ES-I3 (cell line): ENCODE measurements around the gene KXD1.

Experiments
- H3K36me3 ChIP-seq: 2 replicates; pipeline ENCODE4 v1.6.1; 2013; ENCODE audit warnings: mild to moderate bottlenecking, low read length, control low read depth, moderate library complexity; ENCODE audit not compliant: insufficient read depth
- H3K4me1 ChIP-seq: 2 replicates; pipeline ENCODE4 v1.6.1; 2013; ENCODE audit warnings: mild to moderate bottlenecking, control low read depth, low read length; ENCODE audit not compliant: insufficient read depth
- H3K9ac ChIP-seq: 2 replicates; pipeline ENCODE4 v1.6.1; 2013; ENCODE audit warnings: low read depth, mild to moderate bottlenecking, low read length, moderate library complexity
- H3K9me3 ChIP-seq: 2 replicates; pipeline ENCODE4 v1.6.1; 2013; ENCODE audit warnings: mild to moderate bottlenecking, low read length, moderate library complexity; ENCODE audit not compliant: control insufficient read depth, insufficient read depth

KXD1 gene

GRCh38 chr19:18607226-18608101 is 49.8 kb downstream of the KXD1 start:
- peaks cover 23% of the 10 kb centered on the region for H3K4me1 ChIP-seq

DNA sequence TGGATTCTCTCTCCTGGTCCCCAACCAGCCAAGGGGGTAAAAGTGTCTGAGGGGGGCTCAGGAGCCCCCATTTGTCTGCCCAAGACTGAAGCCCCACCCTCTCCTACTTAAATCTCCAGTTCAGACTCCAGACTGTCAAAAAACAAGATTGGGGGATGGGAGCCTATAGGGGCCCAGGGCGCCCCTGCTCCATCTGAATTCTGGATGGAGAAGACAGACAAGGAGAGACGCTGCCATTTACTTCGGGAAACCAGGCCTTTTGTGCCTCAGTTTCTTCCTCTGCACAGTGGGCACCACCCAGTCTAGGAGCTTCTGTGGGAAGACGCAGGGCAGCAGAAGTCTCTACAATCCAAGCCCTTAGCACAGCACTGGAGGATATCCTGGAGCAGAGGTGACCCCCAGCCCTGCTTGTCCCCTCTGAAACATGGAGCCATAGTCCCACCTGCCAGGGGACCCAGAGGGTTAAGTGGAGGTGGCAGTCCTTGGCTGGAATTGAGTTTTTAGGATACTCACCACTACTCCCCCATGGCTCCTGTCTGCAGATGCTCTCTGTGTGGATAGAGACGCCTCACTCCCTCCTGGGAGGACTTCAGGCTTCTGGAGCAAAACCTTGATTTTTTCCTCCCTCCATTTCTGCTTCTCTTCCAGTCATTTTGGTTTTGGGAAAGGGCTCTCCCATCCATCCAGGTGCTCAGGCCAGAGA is 50.6 kb downstream of the KXD1 start:
- Histone ChIP-seq H3K4me1 (peaks cover 23% of the 10 kb centered on the region), H3K9me3 (no peaks in the 10 kb centered on the region), H3K9ac (no peak overlapping the region), H3K36me3 (no peaks in the 10 kb centered on the region)

More at GRCh38 chr19:18607226-18608101, 49.8 kb downstream of the KXD1 start:
- no peaks in the 10 kb centered on the region for H3K9me3 ChIP-seq
- H3K36me3 ChIP-seq: no peaks in the 10 kb centered on the region
- H3K9ac ChIP-seq: peak overlapping the region; percentile 9; the same call in 1 of the 2 replicates

DNA sequence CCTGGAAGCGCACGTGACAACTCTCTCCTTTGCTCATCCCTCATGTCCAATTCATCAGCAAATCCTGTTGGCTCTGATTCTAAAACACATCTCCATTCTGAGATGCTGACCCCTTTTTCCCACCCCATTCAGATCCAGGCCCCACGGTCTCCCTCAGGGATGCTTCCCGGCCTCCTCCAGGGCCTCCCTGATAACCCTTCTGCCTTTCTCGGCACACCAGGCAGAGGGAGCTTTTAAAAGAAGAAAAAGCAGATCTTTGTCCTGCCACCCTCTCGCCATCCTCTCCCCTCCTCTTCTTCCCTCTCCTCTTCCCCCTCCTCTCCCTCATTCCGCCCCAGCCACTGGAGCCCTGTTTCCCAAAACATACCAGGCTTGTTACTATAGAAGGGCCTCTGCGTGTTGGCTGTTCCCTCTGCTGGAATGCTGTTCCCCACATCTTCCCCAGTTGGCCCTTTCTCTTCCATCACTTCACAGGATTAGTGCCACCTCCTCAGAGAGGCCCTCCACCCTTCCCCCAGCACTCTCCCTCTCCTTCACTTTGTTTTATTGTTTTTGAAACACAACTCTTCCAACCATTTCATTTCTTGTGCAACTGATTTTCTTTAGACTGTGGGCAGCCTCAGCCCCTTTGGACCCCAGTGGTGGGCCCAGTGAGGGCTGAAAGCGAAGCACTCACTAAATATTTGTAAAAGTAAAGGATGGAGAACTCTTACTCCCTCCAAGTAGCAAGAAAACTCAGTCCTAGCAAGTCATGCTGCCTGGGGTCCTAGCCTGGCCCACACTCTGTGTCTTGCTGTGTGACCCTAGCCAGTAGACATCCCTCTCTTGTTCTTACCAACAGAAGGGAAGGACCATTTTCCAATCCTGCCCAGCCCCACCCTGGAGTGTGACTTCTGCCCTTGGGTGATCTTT is 51.4 kb downstream of the KXD1 start:
- Histone ChIP-seq H3K4me1 (peaks cover 22% of the 10 kb centered on the region), H3K9ac (no peak overlapping the region), H3K9me3 (no peaks in the 10 kb centered on the region), H3K36me3 (no peaks in the 10 kb centered on the region)

GRCh38 chr19:18609717-18610051 is 52.0 kb downstream of the KXD1 start:
- H3K9me3 ChIP-seq: no peaks in the 10 kb centered on the region
- H3K36me3 ChIP-seq: no peaks in the 10 kb centered on the region
- peaks cover 16% of the 10 kb centered on the region for H3K4me1 ChIP-seq
- no peak overlapping the region; the same call in 1 of the 2 replicates for H3K9ac ChIP-seq

GRCh38 chr19:18610245-18610555 is 52.5 kb downstream of the KXD1 start:
- Histone ChIP-seq H3K36me3 (no peaks in the 10 kb centered on the region), H3K9me3 (no peaks in the 10 kb centered on the region), H3K4me1 (peaks cover 15% of the 10 kb centered on the region), H3K9ac (no peak overlapping the region; the same call in 1 of the 2 replicates)

DNA sequence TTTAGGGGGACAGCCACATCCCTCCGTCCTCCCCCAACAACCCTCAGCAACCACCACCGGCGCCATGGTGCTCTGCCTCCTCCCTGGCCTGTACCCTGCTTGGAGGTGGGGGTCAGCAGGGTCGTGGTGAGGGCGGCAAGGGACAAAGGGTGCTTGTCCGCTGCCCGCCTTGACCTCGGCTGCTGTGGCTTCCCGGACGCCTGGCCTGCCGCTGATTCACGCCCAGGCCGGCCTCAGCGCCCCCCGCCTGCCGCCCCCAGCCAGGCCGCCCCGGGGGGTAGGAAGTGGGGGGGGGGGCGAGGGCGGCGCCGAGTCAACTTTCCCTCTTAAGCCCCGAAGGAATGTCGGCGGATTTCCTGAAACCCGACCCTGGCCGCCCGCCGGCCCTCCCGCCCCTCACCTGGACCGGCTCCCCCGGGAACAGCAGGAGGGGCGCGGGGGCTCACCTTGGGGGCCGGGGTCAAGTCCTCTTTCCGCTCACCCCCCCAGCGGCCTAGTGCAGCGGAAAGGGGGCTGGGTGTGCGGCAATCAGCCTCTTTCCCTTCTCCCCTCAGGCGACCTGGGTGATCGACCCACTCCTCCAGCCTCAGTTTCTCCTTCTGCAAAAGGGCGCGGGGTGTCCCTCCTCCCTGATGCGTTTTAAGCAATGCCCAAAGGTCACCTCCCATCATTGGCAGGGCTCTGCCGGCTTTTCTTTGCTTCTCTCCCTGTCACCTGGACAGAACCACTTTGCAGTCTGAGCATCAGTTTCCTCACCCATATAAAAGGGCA is 53.1 kb downstream of the KXD1 start:
- no peaks in the 10 kb centered on the region for H3K9me3 ChIP-seq
- peaks cover 15% of the 10 kb centered on the region for H3K4me1 ChIP-seq
- H3K9ac ChIP-seq: peak overlapping the region; percentile 35; the same call in 1 of the 2 replicates
- H3K36me3 ChIP-seq: no peaks in the 10 kb centered on the region

- Histone ChIP-seq H3K9ac (peak overlapping the region; percentile 37; the same call in 1 of the 2 replicates), H3K4me1 (peaks cover 15% of the 10 kb centered on the region), H3K36me3 (no peaks in the 10 kb centered on the region), H3K9me3 (no peaks in the 10 kb centered on the region)
These were observed 53.8 kb downstream of the KXD1 start for GRCh38 chr19:18611327-18612050.

- Histone ChIP-seq H3K9ac (peak overlapping the region; percentile 22; the same call in 1 of the 2 replicates), H3K36me3 (no peaks in the 10 kb centered on the region), H3K4me1 (peaks cover 15% of the 10 kb centered on the region)
These were observed 54.5 kb downstream of the KXD1 start for GRCh38 chr19:18612051-18612771.

DNA sequence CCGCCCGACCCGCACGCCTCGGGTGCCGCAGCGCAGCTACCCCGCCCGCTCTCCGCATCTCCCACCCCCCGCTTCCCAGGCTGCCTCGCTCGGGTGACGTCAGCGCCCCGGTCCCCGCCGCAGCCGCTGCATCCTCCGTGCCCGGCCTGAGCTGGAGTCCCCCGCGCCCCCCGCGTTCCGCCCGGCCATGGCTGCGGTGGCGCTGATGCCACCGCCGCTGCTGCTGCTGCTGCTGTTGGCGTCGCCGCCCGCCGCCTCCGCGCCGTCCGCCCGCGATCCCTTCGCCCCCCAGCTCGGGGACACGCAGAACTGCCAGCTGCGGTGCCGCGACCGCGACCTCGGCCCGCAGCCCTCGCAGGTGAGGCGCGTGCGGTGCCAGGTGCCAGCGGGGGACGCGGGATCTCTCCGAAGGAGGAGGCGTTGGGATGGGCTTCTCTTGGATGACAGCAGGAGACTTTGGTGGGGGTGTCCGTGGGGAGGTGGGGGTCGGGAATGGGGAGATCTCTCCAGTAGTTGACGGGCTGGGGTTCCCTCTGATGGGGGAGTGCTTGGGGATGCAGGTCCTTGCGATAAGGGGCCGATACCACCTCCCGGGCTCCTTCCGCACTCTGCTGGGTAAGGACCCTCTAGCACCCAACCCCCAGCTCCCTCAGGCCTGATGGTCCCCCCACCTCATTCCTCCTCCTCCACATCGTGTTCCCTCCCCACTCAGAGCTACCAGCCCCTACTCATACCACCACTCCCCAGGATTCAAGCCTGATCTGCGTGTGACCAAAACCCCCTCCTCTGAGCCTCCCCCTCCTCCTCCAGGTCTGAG is 55.3 kb downstream of the KXD1 start, which contains the start of gene TMEM59L:
TMEM59L (plus strand) TSS at position 99 of the 817 bp plus-strand sequence; CDS start at position 188, 89 bp downstream.
- peak within 1 kb of the TSS; percentile 37; the same call in 1 of the 2 replicates for H3K9ac ChIP-seq
- H3K9me3 ChIP-seq: no peaks in the 10 kb centered on the region
- peaks cover 15% of the 10 kb centered on the region for H3K4me1 ChIP-seq
- H3K36me3 ChIP-seq: no peaks in the 10 kb centered on the region

More at GRCh38 chr19:18612051-18612771, 54.5 kb downstream of the KXD1 start:
- no peaks in the 10 kb centered on the region for H3K9me3 ChIP-seq

GRCh38 chr19:18613589-18614234 is 56.0 kb downstream of the KXD1 start:
- Histone ChIP-seq H3K36me3 (no peaks in the 10 kb centered on the region), H3K9ac (no peak overlapping the region; the same call in 1 of the 2 replicates), H3K9me3 (no peaks in the 10 kb centered on the region), H3K4me1 (peaks cover 15% of the 10 kb centered on the region)

GRCh38 chr19:18616023-18616422 is 58.4 kb downstream of the KXD1 start:
- H3K9me3 ChIP-seq: no peaks in the 10 kb centered on the region
- no peaks in the 10 kb centered on the region for H3K36me3 ChIP-seq
- no peak overlapping the region for H3K9ac ChIP-seq
- H3K4me1 ChIP-seq: peaks cover 3% of the 10 kb centered on the region; the same call in 1 of the 2 replicates
